ENCODE results near the gene TRIM62.

The TRIM62 gene

GRCh38 chr1:33181921-33182341 is at the start of gene TRIM62:
Gene TRIM62, minus strand, starts transcription at chr1:33182043. Its CDS starts 611 bp downstream, at chr1:33181432.
- no peak for TF ChIP-seq CTCF (IDR thresholded peaks at IDR 0.05)

GRCh38 chr1:33231166-33231565 is 49.3 kb upstream of the TRIM62 start:
- TF ChIP-seq CTCF (IDR thresholded peaks at IDR 0.05): no peak

GRCh38 chr1:33228935-33229487 is 47.2 kb upstream of the TRIM62 start:
- TF ChIP-seq CTCF (IDR thresholded peaks at IDR 0.05): no peak

- no peak for TF ChIP-seq CTCF (IDR thresholded peaks at IDR 0.05)
Measured at GRCh38 chr1:33225586-33225985, 43.7 kb upstream of the TRIM62 start.

GRCh38 chr1:33224166-33224707 is 42.4 kb upstream of the TRIM62 start:
- TF ChIP-seq CTCF (IDR thresholded peaks at IDR 0.05): no peak

- no peak for TF ChIP-seq CTCF (IDR thresholded peaks at IDR 0.05)
Measured at GRCh38 chr1:33222381-33222780, 40.5 kb upstream of the TRIM62 start.

DNA sequence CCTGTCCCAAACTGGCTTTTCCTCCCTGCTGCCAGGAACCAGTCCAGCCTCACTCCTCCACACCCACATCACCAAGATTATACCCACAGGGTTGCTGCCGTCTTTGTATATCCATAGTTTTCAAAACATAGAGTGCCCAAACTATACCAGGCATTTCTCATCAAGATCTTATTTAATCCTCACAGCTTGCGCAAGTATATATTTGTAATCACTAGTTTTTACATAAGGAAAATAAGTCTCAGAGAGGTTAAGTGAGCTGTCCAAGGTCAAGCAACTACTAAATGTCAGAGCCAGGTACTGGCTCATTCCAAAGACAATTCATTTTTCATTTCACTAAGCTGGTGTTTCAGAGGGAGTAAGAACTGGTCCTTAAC is 39.5 kb upstream of the TRIM62 start:
- no peak for TF ChIP-seq CTCF (IDR thresholded peaks at IDR 0.05)

All from LNCAP (cell line).